Gastroesophageal sphincter (tissue), 3 donors: Measurements from ENCODE around the gene CDC42EP3.

Experiments used
- CTCF ChIP-seq, 4 experiments: fragments of 200-600 bp in 2 of 4; fragments of 450-650 bp in 2 of 4; sonication (generic) in 1 of 4; IDR thresholded peaks; one replicate each; pipeline ENCODE4 v1.5.1; 2017 to 2019; ENCODE audit warnings: antibody characterized with exemption in 4 of 4, mild to moderate bottlenecking in 2 of 4, moderate library complexity in 2 of 4
- EP300 ChIP-seq: sonication (generic); formaldehyde crosslinking; IDR thresholded peaks from one replicate; pipeline ENCODE4 v1.6.1; 2017; ENCODE audit warnings: antibody characterized with exemption, mild to moderate bottlenecking
- POLR2A ChIP-seq, 2 donors: fragments of 450-650 bp; IDR thresholded peaks; one replicate each; pipeline ENCODE4 v1.6.1; 2017; ENCODE audit warnings: antibody characterized with exemption in 2 of 2, mild to moderate bottlenecking in 2 of 2, moderate library complexity in 1 of 2
- POLR2AphosphoS5 ChIP-seq: sonication (generic); formaldehyde crosslinking; IDR thresholded peaks from one replicate; pipeline ENCODE4 v1.6.1; 2017; ENCODE audit warnings: antibody characterized with exemption

DNA sequence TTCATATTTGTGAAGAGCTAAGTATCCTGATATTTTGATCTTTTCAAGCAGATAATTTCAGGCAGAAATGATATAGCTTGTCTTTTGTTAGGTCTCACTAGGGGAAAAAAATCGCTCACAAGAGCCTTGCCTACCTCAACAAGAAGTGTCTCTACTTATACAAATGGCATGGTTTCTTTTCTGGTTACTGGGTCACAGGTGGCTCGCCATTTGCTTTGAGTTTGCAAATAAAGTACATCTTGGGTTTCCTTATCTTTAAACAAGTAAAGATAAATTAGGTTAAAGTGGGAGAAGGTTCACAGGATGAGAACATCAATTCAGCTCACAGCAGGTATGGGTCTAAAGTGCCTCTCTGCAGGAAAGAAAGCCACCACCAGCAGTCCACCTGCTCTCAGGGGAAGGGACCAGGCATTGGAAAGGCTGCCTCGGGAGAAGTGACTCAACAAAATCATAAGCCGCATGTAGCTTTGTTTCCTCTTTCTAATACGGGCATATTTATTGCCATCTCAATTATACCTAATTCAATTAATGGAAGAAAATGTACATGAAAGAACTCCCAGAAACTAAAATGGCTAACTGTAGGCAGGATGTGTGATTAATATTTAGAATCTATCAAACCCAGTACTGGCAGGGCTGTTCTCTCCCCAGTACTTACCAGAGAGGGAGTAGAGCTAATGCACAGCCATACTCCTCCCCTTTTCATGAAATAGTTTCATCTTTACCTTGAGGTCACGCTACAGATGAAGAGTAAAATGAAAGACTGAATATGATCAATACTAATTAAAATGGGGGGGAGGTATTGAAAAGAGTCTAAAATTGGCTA lies 28.3 kb downstream of the CDC42EP3 start:
- TF ChIP-seq POLR2A (IDR thresholded peaks at IDR 0.05) (no peak), CTCF (IDR thresholded peaks at IDR 0.05) (no peak), EP300 (no peak), POLR2AphosphoS5 (no peak)
